Activated CD8-positive, alpha-beta memory T cell treated with anti-CD3 and anti-CD28 coated beads, Interleukin-2, amount 50 U/mL, for 1 hour (primary cell): ENCODE results near the gene WWTR1.

Source experiments
- DNase-seq: peaks from one replicate; pipeline ENCODE4 v3.0.0-alpha.2; 2020; ENCODE audit errors: extremely low read depth

Gene WWTR1

GRCh38 chr3:149654188-149654601 is 3.6 kb downstream of the WWTR1 start:
- DNase-seq, result no peak

- DNase-seq, result no peak
Observed at GRCh38 chr3:149653564-149653963, 4.3 kb downstream of the WWTR1 start.

- no peak for DNase-seq
Observed at GRCh38 chr3:149653136-149653535, 4.7 kb downstream of the WWTR1 start.

GRCh38 chr3:149650828-149651227 is 7.0 kb downstream of the WWTR1 start:
- DNase-seq, result no peak

- no peak for DNase-seq
Observed at GRCh38 chr3:149648525-149648924, 9.3 kb downstream of the WWTR1 start.

- DNase-seq, result no peak
Observed at GRCh38 chr3:149647812-149648211, 10.0 kb downstream of the WWTR1 start.

GRCh38 chr3:149647285-149647684 is 10.5 kb downstream of the WWTR1 start:
- DNase-seq, result no peak

- DNase-seq, result no peak
Observed at GRCh38 chr3:149646181-149646766, 11.6 kb downstream of the WWTR1 start.

GRCh38 chr3:149643963-149644362 is 13.9 kb downstream of the WWTR1 start:
- DNase-seq, result no peak

GRCh38 chr3:149643482-149643798 is 14.4 kb downstream of the WWTR1 start:
- no peak for DNase-seq

- no peak for DNase-seq
Observed at GRCh38 chr3:149640976-149641728, 16.7 kb downstream of the WWTR1 start.

GRCh38 chr3:149639093-149639486 is 18.7 kb downstream of the WWTR1 start:
- DNase-seq, result no peak

- DNase-seq, result no peak
Observed at GRCh38 chr3:149638228-149639092, 19.4 kb downstream of the WWTR1 start.

- DNase-seq, result no peak
Observed at GRCh38 chr3:149635396-149635795, 22.4 kb downstream of the WWTR1 start.

- DNase-seq, result no peak
Observed at GRCh38 chr3:149634573-149634972, 23.3 kb downstream of the WWTR1 start.

GRCh38 chr3:149634072-149634471 is 23.8 kb downstream of the WWTR1 start:
- no peak for DNase-seq

- no peak for DNase-seq
Observed at GRCh38 chr3:149632225-149632624, 25.6 kb downstream of the WWTR1 start.

GRCh38 chr3:149630806-149631205 is 27.0 kb downstream of the WWTR1 start:
- DNase-seq, result no peak

GRCh38 chr3:149628957-149629670 is 28.7 kb downstream of the WWTR1 start:
- DNase-seq, result no peak

GRCh38 chr3:149626671-149627070 is 31.2 kb downstream of the WWTR1 start:
- no peak for DNase-seq

GRCh38 chr3:149625795-149626194 is 32.0 kb downstream of the WWTR1 start:
- no peak for DNase-seq

- no peak for DNase-seq
Observed at GRCh38 chr3:149623824-149624223, 34.0 kb downstream of the WWTR1 start.
